Measurements from ENCODE around the gene LRRFIP2.

LRRFIP2 gene

DNA sequence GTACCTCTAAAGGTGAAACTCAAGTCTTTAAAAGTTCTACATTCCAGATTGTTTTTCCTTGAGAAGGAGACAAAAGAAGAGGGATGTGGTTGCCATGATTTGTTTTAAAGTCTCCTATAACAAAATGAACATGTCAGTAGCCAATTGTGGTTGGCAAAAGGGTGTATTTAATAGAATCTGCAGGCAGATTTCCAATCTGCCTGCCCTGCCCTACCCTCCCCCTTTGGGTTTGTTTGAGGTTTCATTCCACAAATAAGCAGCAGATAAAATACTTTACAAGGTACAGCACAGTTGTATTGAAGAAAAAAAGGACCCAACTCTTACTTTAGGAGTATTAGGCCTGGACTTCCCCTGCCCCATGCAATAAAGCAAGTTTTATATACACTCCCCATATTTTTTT lies 121.5 kb downstream of the LRRFIP2 start (continued):
- TF ChIP-seq, protein P1, sequence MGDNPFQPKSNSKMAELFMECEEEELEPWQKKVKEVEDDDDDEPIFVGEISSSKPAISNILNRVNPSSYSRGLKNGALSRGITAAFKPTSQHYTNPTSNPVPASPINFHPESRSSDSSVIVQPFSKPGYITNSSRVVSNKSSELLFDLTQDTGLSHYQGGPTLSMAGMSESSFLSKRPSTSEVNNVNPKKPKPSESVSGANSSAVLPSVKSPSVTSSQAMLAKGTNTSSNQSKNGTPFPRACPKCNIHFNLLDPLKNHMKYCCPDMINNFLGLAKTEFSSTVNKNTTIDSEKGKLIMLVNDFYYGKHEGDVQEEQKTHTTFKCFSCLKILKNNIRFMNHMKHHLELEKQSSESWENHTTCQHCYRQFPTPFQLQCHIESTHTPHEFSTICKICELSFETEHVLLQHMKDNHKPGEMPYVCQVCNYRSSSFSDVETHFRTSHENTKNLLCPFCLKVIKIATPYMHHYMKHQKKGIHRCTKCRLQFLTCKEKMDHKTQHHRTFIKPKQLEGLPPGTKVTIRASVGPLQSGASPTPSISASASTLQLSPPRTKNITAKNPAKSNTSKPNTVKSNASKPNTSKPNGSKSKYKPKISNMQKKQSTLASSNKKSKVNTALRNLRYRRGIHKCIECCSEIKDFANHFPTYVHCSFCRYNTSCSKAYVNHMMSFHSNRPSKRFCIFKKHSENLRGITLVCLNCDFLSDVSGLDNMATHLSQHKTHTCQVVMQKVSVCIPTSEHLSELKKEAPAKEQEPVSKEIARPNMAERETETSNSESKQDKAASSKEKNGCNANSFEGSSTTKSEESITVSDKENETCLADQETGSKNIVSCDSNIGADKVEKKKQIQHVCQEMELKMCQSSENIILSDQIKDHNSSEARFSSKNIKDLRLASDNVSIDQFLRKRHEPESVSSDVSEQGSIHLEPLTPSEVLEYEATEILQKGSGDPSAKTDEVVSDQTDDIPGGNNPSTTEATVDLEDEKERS (tag by site-specific recombination; IDR thresholded peaks at IDR 0.05) = no peak
- TF ChIP-seq, protein P2, sequence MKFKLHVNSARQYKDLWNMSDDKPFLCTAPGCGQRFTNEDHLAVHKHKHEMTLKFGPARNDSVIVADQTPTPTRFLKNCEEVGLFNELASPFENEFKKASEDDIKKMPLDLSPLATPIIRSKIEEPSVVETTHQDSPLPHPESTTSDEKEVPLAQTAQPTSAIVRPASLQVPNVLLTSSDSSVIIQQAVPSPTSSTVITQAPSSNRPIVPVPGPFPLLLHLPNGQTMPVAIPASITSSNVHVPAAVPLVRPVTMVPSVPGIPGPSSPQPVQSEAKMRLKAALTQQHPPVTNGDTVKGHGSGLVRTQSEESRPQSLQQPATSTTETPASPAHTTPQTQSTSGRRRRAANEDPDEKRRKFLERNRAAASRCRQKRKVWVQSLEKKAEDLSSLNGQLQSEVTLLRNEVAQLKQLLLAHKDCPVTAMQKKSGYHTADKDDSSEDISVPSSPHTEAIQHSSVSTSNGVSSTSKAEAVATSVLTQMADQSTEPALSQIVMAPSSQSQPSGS (tag by site-specific recombination; IDR thresholded peaks at IDR 0.05; ENCODE audit: low read depth) = no peak
- TF ChIP-seq, protein P3, sequence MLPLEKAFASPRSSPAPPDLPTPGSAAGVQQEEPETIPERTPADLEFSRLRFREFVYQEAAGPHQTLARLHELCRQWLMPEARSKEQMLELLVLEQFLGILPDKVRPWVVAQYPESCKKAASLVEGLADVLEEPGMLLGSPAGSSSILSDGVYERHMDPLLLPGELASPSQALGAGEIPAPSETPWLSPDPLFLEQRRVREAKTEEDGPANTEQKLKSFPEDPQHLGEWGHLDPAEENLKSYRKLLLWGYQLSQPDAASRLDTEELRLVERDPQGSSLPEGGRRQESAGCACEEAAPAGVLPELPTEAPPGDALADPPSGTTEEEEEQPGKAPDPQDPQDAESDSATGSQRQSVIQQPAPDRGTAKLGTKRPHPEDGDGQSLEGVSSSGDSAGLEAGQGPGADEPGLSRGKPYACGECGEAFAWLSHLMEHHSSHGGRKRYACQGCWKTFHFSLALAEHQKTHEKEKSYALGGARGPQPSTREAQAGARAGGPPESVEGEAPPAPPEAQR (tag by site-specific recombination; IDR thresholded peaks at IDR 0.05) = no peak
- TF ChIP-seq BCL11B (tag by site-specific recombination; IDR thresholded peaks at IDR 0.05; ENCODE audit: low read depth) = no peak
- no peak for TF ChIP-seq ZNF132 (tag by site-specific recombination; IDR thresholded peaks at IDR 0.05; ENCODE audit: borderline replicate concordance)
- TF ChIP-seq ZNF777 (tag by site-specific recombination; IDR thresholded peaks at IDR 0.05; ENCODE audit: borderline replicate concordance) = no peak
- TF ChIP-seq, protein P4, sequence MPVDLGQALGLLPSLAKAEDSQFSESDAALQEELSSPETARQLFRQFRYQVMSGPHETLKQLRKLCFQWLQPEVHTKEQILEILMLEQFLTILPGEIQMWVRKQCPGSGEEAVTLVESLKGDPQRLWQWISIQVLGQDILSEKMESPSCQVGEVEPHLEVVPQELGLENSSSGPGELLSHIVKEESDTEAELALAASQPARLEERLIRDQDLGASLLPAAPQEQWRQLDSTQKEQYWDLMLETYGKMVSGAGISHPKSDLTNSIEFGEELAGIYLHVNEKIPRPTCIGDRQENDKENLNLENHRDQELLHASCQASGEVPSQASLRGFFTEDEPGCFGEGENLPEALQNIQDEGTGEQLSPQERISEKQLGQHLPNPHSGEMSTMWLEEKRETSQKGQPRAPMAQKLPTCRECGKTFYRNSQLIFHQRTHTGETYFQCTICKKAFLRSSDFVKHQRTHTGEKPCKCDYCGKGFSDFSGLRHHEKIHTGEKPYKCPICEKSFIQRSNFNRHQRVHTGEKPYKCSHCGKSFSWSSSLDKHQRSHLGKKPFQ (tag by site-specific recombination; IDR thresholded peaks at IDR 0.05) = no peak

DNA sequence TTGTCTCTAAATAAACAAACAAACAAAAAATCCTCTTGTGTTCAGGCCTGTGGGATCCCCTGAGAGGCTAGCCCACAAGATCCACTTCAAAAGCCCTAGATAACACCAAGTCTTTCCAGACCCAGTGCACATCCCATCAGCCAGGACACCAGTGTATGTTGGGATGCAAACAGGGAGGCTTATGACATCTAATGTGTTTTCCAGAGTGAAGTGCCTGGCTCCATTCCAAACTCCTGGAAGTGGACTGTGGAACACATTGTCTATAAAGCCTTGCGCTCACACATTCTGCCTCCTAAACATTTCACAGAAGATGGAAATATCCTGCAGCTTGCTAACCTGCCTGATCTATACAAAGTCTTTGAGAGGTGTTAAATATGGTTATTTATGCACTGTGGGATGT lies 124.1 kb downstream of the LRRFIP2 start:
- ChIA-PET CTCF (no interaction called here), POLR2A (no interaction called here)
- no peak overlapping the region for H3K4me3 ChIP-seq (ENCODE audit: low read depth, low read length)
- H3K27ac ChIP-seq (ENCODE audit: extremely low read depth, low read depth, low read length) = no peak overlapping the region
- no peaks in the 10 kb centered on the region for H3K9me3 ChIP-seq (ENCODE audit: control insufficient read depth, insufficient read depth, low read depth, low read length)
- peaks cover 7% of the 10 kb centered on the region; the same call in 1 of the 2 replicates for H3K4me1 ChIP-seq (ENCODE audit: control insufficient read depth, insufficient read depth, low read length)
- H3K36me3 ChIP-seq (ENCODE audit: control insufficient read depth in 2 of 2, insufficient read depth in 1 of 2, low read length in 2 of 2) = peaks cover 21 to 81% of the 10 kb centered on the region in 2 experiments; a peak in 2 of 3 replicates
- TF ChIP-seq ZNF16 (tag by site-specific recombination; IDR thresholded peaks at IDR 0.05; ENCODE audit: low read depth) = no peak
- no peak for TF ChIP-seq KLF7 (tag by site-specific recombination; IDR thresholded peaks at IDR 0.05; ENCODE audit: borderline replicate concordance)
- TF ChIP-seq TRIM28 (IDR thresholded peaks at IDR 0.05; ENCODE audit: borderline replicate concordance, low read length) = no peak
- TF ChIP-seq, protein P5, sequence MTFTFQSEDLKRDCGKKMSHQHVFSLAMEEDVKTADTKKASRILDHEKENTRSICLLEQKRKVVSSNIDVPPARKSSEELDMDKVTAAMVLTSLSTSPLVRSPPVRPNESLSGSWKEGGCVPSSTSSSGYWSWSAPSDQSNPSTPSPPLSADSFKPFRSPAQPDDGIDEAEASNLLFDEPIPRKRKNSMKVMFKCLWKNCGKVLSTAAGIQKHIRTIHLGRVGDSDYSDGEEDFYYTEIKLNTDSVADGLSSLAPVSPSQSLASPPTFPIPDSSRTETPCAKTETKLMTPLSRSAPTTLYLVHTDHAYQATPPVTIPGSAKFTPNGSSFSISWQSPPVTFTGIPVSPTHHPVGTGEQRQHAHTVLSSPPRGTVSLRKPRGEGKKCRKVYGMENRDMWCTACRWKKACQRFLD (tag by site-specific recombination; IDR thresholded peaks at IDR 0.05) = no peak
- TF ChIP-seq ZNF302 (tag by site-specific recombination; IDR thresholded peaks at IDR 0.05; ENCODE audit: low read depth) = no peak
- TF ChIP-seq SP3 (tag by site-specific recombination; IDR thresholded peaks at IDR 0.05) = no peak
- TF ChIP-seq ZNF2 (tag by site-specific recombination; IDR thresholded peaks at IDR 0.05) = no peak
- no peak for TF ChIP-seq ZNF561 (tag by site-specific recombination; IDR thresholded peaks at IDR 0.05; ENCODE audit: borderline replicate concordance)
- TF ChIP-seq, protein P6, sequence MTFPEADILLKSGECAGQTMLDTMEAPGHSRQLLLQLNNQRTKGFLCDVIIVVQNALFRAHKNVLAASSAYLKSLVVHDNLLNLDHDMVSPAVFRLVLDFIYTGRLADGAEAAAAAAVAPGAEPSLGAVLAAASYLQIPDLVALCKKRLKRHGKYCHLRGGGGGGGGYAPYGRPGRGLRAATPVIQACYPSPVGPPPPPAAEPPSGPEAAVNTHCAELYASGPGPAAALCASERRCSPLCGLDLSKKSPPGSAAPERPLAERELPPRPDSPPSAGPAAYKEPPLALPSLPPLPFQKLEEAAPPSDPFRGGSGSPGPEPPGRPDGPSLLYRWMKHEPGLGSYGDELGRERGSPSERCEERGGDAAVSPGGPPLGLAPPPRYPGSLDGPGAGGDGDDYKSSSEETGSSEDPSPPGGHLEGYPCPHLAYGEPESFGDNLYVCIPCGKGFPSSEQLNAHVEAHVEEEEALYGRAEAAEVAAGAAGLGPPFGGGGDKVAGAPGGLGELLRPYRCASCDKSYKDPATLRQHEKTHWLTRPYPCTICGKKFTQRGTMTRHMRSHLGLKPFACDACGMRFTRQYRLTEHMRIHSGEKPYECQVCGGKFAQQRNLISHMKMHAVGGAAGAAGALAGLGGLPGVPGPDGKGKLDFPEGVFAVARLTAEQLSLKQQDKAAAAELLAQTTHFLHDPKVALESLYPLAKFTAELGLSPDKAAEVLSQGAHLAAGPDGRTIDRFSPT (tag by site-specific recombination; IDR thresholded peaks at IDR 0.05) = no peak
- no peak for TF ChIP-seq ZFP69B (tag by site-specific recombination; IDR thresholded peaks at IDR 0.05)
- no peak for TF ChIP-seq TCF7L2 (IDR thresholded peaks at IDR 0.05; ENCODE audit: borderline replicate concordance, low read depth, low read length)
- TF ChIP-seq ZNF747 (tag by site-specific recombination; IDR thresholded peaks at IDR 0.05) = no peak
- no peak for TF ChIP-seq ZNF311 (tag by site-specific recombination; IDR thresholded peaks at IDR 0.05; ENCODE audit: borderline replicate concordance)
- TF ChIP-seq, protein P7, sequence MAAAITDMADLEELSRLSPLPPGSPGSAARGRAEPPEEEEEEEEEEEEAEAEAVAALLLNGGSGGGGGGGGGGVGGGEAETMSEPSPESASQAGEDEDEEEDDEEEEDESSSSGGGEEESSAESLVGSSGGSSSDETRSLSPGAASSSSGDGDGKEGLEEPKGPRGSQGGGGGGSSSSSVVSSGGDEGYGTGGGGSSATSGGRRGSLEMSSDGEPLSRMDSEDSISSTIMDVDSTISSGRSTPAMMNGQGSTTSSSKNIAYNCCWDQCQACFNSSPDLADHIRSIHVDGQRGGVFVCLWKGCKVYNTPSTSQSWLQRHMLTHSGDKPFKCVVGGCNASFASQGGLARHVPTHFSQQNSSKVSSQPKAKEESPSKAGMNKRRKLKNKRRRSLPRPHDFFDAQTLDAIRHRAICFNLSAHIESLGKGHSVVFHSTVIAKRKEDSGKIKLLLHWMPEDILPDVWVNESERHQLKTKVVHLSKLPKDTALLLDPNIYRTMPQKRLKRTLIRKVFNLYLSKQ (tag by site-specific recombination; IDR thresholded peaks at IDR 0.05; ENCODE audit: borderline replicate concordance) = no peak
- TF ChIP-seq ZNF585B (tag by site-specific recombination; IDR thresholded peaks at IDR 0.05) = no peak

All from HEK293 (cell line).